GM12891 (cell line): ENCODE results near the gene ZBTB16.

Experiments used
- POLR2A ChIP-seq: IDR thresholded peaks from 2 replicates; pipeline ENCODE4 v1.6.1; 2011; ENCODE audit warnings: low read depth, low read length, control low read depth
- POLR2AphosphoS5 ChIP-seq: IDR thresholded peaks from 2 replicates; pipeline ENCODE4 v1.6.1; 2011; ENCODE audit warnings: low read depth, low read length, control low read depth
- POU2F2 ChIP-seq: IDR thresholded peaks from 2 replicates; pipeline ENCODE4 v1.6.1; 2011; ENCODE audit warnings: low read depth, mild to moderate bottlenecking, control low read depth, low read length, moderate library complexity

- TF ChIP-seq POLR2A (no peak), POLR2AphosphoS5 (no peak), POU2F2 (no peak)
Measured at GRCh38 chr11:114167355-114167754, 107.8 kb downstream of the ZBTB16 start.
